Nephron progenitor cell (in vitro differentiated cells): ENCODE data around the gene KRTAP2-1.
"Not testable (repeated sequence)": the region's sequence is repeated elsewhere in the genome, so short reads cannot be mapped to it uniquely, and the experiment has no call there.

Experiments
- DNase-seq: peaks from one replicate; pipeline ENCODE4 v3.0.0; 2021
- H3K27ac Mint-ChIP-seq: 2 replicates; pipeline ENCODE4 v1.8.0; 2021; ENCODE audit warnings: mild to moderate bottlenecking, moderate library complexity, mixed read lengths
- H3K27me3 Mint-ChIP-seq: 2 replicates; pipeline ENCODE4 v1.8.0; 2021; ENCODE audit warnings: mild to moderate bottlenecking, low read depth, mixed read lengths; ENCODE audit not compliant: poor library complexity
- H3K36me3 Mint-ChIP-seq: 2 replicates; pipeline ENCODE4 v1.8.0; 2021; ENCODE audit warnings: low read depth, mixed read lengths
- H3K4me1 Mint-ChIP-seq: 2 replicates; pipeline ENCODE4 v1.8.0; 2021; ENCODE audit warnings: mixed read lengths
- H3K4me3 Mint-ChIP-seq: 2 replicates; pipeline ENCODE4 v1.8.0; 2021; ENCODE audit warnings: mild to moderate bottlenecking, moderate library complexity, mixed read lengths
- H3K9me3 Mint-ChIP-seq: 2 replicates; pipeline ENCODE4 v1.8.0; 2021; ENCODE audit warnings: mild to moderate bottlenecking, moderate library complexity, mixed read lengths
- TF ChIP-seq, protein P1 (sequence below): fragments of 200-600 bp; sonication (generic); IDR thresholded peaks from 2 replicates; pipeline ENCODE4 v1.5.0; 2021; ENCODE audit warnings: antibody characterized with exemption

The KRTAP2-1 gene

GRCh38 chr17:41064301-41064700 is 17.2 kb upstream of the KRTAP2-1 start:
- TF ChIP-seq, protein P1, sequence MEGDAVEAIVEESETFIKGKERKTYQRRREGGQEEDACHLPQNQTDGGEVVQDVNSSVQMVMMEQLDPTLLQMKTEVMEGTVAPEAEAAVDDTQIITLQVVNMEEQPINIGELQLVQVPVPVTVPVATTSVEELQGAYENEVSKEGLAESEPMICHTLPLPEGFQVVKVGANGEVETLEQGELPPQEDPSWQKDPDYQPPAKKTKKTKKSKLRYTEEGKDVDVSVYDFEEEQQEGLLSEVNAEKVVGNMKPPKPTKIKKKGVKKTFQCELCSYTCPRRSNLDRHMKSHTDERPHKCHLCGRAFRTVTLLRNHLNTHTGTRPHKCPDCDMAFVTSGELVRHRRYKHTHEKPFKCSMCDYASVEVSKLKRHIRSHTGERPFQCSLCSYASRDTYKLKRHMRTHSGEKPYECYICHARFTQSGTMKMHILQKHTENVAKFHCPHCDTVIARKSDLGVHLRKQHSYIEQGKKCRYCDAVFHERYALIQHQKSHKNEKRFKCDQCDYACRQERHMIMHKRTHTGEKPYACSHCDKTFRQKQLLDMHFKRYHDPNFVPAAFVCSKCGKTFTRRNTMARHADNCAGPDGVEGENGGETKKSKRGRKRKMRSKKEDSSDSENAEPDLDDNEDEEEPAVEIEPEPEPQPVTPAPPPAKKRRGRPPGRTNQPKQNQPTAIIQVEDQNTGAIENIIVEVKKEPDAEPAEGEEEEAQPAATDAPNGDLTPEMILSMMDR = no peak
- DNase-seq = no peak
- H3K4me3 Mint-ChIP-seq = no peak overlapping the region
- H3K27me3 Mint-ChIP-seq = peaks cover 4% of the 10 kb centered on the region
- H3K27ac Mint-ChIP-seq = no peak overlapping the region
- peaks cover 8% of the 10 kb centered on the region for H3K4me1 Mint-ChIP-seq
- H3K9me3 Mint-ChIP-seq = no peaks in the 10 kb centered on the region
- H3K36me3 Mint-ChIP-seq = no peaks in the 10 kb centered on the region

DNA sequence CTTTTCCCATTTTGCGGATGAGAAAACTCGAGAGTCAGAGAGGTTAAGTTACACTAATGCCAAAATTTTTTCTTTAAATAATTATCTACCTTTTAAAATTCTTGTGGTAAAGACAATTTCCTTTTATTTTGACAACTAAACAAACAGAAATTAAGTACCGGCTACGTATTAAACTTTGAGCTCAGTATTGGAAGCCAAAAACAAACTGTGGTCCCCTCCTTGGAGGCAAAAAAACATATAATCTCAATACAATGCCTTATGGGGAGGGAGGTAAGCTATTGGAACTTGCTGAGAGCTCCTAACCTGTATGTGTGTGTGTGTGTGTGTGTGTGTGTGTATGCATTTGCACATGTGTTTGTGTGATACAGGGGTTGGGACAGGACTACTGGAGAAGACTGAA is 16.3 kb upstream of the KRTAP2-1 start:
- Mint-ChIP-seq H3K36me3 (no peaks in the 10 kb centered on the region), H3K9me3 (no peaks in the 10 kb centered on the region), H3K27ac (no peak overlapping the region), H3K27me3 (peaks cover 4% of the 10 kb centered on the region), H3K4me3 (no peak overlapping the region), H3K4me1 (peaks cover 11% of the 10 kb centered on the region)
- TF ChIP-seq, protein P1 = no peak
- no peak for DNase-seq

DNA sequence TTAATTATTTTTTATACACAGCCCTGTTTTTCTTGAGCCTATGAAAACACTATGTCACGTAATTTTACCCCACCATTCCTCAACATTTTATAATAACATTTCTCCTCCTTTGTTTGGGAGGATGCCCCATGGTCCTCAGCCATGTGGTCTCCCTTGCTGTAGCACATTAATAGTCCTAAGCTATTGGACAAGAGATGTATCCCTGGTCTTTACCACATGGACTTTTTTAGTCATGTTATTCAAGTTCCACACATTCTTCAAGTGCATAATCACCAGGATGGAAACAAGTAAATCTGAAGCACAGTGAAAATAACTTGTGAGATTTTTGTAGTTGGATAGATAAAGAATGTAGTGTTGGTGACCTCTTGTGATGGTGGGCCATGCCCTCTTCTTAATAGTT is 14.8 kb upstream of the KRTAP2-1 start:
- Mint-ChIP-seq H3K9me3 (peaks cover 4% of the 10 kb centered on the region), H3K36me3 (no peaks in the 10 kb centered on the region), H3K27me3 (peaks cover 4% of the 10 kb centered on the region), H3K27ac (no peak overlapping the region), H3K4me3 (no peak overlapping the region), H3K4me1 (peaks cover 11% of the 10 kb centered on the region)
- DNase-seq = no peak
- TF ChIP-seq, protein P1 = no peak

DNA sequence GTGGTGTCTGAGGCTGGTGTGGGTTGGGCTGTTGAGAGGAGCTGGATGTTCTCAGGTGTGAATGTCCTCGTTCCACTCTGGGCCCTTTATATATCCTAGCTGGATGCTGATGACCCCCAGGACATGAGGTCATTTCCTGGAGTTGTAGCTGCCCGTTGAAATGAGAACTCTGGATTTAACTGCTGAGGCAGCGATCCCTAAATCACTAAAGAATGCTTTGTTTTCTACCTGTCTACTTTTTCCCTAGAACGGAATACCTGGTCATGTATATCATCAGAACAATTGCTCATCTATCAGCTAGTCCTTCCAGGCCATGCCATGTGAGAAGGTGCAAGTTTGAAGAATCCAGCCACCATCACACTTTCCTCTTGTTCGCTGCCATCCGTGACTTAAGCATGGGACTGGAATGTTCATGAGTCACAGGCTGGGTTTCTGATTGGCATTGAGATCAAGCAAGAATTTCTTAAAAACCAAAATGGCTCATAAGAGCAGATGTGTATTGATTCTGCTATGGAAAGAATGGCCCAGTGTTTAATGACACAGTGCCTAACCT is 13.0 kb upstream of the KRTAP2-1 start, which contains the start of gene KRTAP2-3:
Gene KRTAP2-3, minus strand, starts transcription at position 63 of the 553 bp plus-strand sequence. CDS start 64 bp downstream, outside the sequence.
- peaks cover 4% of the 10 kb centered on the region for H3K27me3 Mint-ChIP-seq
- H3K27ac Mint-ChIP-seq = peak within 1 kb of the TSS; percentile 18
- H3K4me3 Mint-ChIP-seq = no peak within 1 kb of the TSS
- H3K36me3 Mint-ChIP-seq = no peaks in the 10 kb centered on the region
- peaks cover 11% of the 10 kb centered on the region for H3K4me1 Mint-ChIP-seq
- TF ChIP-seq, protein P1 = no peak
- peaks cover 4% of the 10 kb centered on the region for H3K9me3 Mint-ChIP-seq
- no peak for DNase-seq

GRCh38 chr17:41059276-41060051 is 12.3 kb upstream of the KRTAP2-1 start:
- not testable (repeated sequence) for DNase-seq, H3K4me3 Mint-ChIP-seq, H3K9me3 Mint-ChIP-seq, H3K36me3 Mint-ChIP-seq, H3K27me3 Mint-ChIP-seq
- Mint-ChIP-seq H3K4me1 (peaks cover 11% of the 10 kb centered on the region), H3K27ac (peak overlapping the region; percentile 10)

DNA sequence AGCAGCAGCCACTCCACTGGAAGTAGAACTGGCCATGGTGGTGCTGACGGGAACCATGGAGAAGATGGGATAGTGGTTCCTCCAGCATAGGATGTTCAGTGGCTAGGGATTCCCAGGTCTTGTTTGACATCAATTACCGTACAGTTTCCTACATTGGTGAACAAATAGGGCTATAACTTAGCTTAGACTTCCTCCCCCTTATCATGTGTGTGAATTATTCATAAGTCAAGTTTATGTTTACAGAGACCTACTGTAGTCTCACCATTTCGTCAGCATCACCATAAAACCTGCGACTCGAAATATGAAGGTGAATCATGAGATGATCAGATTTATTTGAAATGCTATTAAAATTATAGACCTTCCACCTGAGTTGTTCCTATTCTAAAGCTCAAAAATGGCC is 11.6 kb upstream of the KRTAP2-1 start:
- Mint-ChIP-seq H3K9me3 (peaks cover 5% of the 10 kb centered on the region), H3K4me3 (no peak overlapping the region), H3K36me3 (no peaks in the 10 kb centered on the region), H3K27me3 (no peaks in the 10 kb centered on the region), H3K27ac (no peak overlapping the region), H3K4me1 (peaks cover 11% of the 10 kb centered on the region)
- DNase-seq = no peak
- TF ChIP-seq, protein P1 = no peak
